ENCODE measurements around the gene PLA2G6.
"Not testable (repeated sequence)": the region's sequence is repeated elsewhere in the genome, so short reads cannot be mapped to it uniquely, and the experiment has no call there.

PLA2G6 gene

DNA sequence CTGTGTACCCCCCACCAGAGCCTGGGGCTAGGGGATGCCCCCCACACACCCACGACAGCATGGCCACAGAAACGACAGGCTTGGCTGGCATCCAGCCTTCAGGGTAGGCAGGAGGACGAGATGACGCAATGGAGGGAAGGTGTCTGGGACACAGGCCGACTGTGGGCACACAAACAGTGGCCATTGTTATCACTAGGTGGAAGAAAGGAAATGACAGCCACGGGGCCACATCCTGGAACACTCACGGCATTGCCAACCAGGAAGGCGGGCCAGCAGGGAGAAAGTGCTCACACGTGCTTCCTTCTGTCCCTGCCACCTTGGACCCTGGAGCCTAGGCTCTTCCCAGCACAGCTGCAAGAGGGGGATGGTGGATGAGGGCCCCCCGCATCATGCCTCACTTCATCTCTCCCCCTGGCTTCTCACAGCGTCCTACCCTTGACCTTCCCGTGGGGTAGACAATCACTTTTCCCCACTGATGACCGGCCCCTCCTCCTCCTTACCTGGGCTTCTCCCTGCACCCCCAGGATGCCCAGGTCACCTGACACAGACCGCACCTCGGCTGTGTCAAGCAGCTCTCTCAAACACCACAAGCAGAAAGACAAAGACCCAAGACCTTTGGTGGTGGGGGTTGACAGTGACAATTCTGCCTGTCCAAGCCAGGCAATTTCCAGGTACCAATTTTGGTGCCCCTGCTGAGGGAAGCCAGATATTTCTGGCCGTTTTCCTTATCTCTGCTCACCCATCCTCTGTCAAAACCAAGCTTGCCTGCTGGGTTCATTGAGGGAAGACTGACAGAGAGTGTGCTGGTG, 8.6 kb downstream of the PLA2G6 start:
- in situ Hi-C loops (cut with MboI; ENCODE audit: low sequenced_read_pairs): no loop called here

DNA sequence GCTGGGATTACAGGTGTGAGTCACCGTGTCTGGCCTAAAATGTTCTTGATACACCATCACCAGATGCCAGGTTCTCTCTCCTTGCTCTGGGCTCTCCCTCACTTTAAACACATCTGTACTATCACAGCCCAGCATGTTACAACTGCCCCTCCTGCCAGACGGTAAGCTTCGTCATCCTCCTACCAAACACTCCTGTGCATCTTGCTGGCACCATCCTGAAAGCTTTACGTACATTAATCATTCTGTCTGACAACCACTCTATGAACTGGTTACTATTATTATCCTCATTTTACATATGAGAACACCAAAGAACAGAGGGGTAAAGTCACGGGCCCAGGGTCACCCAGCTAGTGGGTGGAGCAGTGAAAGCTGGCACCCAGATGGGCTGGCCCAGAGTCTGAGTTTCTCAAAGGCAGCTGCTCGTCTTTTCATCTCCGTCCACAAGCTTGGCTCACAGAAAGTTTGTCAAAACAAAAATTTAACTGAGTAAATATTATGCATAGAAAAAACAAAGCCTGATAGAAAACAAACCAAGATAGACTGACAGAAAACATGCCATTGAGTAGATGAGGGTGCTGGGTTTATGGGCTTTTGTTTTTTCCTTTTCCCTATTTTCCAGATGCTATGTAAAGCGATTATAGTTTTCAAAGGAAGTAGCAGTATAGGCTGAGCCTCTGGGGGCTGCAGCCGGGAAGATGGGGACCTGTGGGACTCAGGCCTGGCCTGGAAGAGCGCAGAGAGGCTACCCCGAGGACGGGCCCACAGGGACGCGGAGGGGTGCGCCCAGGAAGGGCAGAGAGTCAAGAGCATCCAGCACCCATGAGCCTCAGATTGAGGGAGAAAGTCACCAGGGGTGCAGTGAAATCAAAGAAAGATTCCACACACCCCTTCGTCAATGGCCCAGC, 9.5 kb downstream of the PLA2G6 start:
- in situ Hi-C loops (cut with MboI; ENCODE audit: low sequenced_read_pairs): no loop called here

DNA sequence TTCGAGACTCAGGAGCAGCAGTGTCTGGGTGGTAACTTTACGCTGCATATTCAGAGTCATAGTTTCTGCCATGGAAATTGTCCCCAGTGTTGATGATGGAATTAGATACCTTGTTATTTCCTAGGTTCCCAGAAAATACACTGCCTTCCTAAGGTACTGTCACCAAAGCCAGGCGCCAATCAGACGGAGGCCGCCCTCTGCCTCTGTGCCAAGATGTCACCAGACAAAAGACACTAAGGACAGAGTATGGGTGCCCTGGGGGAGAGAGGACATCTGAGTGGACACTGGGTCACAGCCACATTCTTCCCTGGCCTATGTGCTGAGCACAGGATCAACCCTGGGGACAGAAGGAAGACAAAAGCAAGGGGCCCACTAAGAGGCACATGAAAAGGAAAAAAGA, 11.2 kb downstream of the PLA2G6 start:
- in situ Hi-C loops (cut with MboI; ENCODE audit: low sequenced_read_pairs): no loop called here

DNA sequence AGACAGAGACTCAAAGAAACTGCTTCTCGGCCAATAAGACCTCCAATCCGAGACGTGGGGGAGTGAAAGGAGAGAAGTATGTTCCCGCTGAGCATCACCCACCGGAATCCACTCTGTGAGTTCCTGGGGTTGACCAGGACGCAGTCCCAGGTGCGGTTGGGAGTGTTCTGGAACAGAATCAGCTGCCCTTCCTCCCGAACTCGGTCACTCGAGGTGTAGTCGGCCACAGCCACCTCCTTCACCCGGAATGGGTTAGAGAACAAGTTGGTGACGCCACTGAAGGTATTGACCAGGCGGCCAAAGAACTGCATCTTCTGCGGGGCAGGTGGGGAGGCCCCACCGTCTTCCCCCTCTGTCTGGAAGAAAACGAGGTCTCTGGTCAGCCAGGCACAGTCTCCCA, 12.5 kb downstream of the PLA2G6 start:
- in situ Hi-C loops (cut with MboI; ENCODE audit: low sequenced_read_pairs): no loop called here

DNA sequence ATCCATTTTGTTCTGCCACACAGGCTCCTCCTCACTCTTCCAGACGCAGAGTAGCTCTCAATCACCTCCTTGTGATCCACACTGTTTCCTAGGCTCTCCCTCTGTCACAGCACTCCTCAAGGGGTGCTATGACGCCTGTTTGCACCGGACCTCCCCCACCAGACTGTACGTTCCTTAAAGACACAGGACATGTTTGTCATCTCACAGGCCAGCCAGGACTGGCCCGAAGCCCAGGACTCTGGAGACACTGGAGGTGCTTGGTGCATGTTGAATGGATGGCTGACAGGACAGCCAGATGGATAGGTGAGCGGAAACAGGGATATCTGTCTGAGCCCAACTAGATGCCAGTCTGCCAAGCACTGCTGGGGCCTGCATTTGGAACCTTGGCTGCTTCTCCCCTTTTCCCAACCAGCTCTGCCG, 13.6 kb downstream of the PLA2G6 start:
- in situ Hi-C loops (cut with MboI; ENCODE audit: low sequenced_read_pairs): no loop called here

DNA sequence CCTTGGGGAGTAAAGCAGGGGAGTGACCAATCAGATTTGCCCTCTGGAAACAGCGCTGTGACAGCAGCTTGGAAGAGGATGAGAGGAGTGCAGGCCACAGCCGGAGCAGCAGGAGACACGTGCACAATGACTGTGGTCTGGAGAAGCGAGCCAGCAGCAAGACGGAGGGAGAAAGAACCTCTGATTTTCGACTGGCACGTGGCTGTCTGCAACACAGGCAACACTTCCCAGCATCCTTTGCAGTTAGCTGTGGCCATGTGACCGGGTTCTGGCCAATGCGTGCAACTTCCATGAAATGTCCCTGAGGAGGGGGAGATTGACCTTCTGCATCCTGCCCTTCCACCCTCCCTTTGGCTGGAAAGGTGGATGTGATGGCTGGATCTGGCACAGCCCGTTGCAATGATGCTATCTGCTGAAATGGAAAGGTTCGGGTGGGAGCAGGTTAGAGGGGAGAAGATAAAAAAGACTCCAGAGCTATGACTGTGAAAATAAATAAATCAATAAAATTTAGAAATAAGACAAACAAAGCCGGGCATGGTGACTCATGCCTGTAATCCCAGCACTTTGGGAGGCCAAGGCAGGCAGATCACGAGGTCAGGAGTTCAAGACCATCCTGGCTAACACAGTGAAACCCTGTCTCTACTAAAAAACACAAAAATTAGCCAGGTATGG, 15.6 kb downstream of the PLA2G6 start:
- in situ Hi-C loops (cut with MboI; ENCODE audit: low sequenced_read_pairs): no loop called here

DNA sequence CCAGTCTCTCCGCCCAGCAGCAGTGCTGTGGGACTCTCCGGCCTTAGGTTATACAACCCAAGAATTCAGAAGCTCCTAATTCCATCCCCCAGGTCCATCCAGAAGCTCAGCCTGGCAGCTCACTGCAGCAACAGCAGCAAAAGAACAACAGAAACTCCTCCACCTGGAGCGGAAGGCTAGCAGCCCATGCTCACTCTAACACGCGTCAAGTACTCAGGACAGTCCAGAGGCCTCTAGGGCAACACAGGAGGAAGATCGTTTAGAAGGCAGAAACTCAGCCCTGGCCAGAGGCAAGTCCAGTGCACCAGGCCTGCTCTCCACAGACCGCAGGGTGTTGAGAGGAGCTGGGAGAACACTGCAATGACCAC, 17.1 kb downstream of the PLA2G6 start:
- in situ Hi-C loops (cut with MboI; ENCODE audit: low sequenced_read_pairs): no loop called here

DNA sequence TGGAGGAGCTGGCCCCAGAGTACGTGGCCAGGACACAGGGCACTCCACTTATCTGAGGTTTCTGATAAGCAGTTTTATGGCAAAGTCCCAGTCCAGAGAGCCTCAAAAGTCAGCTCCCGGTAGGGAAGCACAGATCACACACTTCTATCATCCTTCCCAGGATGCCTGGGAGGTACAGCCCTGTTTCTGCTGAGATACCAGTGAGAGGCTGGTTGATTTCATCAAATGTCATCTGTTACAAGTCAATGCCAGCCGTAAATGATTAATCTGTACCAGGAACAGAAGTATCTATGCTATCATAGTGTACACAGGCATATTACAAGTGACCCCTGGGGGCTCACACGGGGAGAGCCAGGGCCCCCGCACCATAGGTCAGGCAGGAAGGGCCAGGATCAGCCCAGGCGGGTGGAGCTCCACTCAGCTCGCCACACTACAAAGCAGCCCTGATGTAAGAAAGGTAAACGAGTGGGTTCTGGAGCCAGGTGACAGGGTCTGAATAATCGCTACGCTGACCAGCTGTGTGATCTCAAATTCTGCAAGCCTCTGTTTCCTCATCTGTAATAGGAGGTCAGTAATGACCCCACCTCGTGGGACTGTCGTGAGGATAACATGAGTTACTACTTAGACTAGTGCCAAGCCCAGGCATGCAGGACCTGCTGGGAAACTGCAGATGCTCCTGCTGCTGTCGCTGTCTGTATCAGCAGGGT, 17.6 kb downstream of the PLA2G6 start:
- in situ Hi-C loops (cut with MboI; ENCODE audit: low sequenced_read_pairs): no loop called here

DNA sequence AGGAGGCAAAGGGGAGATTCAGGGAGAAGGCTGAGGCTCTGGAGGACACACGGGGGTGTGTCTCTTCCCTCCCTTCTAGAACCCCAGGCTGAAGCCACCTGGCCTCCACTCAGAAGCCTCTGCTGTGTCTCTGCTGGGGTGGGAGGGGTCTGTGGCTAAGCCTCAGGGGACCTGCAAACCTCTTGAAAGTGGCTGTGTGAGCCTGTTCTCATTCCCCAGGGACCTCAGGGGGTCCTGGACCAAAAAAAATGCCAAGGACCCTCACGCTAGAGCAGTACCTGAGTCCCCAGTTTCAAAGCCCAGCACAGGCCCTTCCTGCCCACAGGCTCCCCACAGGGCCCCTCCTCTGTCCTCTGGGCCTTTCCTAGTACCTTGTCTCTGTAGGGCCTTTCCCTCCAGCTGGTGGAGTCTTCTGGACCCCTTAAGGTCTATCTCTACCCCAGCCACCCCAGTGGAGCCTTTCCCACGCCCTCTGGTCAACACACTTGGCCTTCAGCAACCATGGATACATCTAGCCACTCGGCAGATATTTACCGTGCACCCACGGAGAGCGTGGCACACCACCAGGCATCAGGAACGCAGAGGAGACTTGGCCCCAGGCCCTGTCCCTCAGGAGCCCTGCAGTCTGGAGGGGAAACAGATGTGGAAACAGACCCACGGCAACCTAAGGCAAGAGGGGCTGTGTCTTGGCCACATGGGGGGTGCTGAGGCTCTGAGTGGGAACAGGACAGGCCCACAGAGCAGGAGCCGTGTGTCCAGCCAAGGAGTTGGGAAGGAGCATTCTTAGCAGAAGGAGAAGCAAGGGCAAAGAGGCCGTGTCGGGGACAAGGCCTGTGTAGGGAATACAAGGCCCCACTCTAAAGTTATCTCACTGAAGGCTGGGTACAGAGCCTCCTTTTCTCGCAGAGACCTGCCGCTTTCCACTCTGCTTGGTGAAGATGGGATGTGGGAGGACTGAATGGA, 18.5 kb downstream of the PLA2G6 start:
- in situ Hi-C loops (cut with MboI; ENCODE audit: low sequenced_read_pairs): no loop called here

DNA sequence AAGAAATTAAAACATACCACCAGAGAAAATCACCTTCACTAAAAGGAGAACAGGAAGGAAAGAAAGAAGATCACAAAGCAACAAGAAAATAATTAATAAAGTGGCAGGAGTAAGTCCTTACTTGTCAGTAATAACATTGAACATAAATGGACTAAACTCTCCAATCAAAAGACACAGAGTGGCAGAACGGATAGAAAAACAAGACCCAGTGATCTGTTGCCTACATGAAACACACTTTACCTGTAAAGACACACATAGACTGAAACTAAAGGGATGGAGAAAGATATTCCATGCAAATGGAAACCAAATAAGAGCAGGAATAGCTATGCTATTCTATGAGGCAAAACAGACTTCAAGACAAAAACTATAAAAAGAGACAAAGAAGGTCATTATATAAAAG, 25.9 kb downstream of the PLA2G6 start:
- in situ Hi-C loops (cut with MboI; ENCODE audit: low sequenced_read_pairs): no loop called here

DNA sequence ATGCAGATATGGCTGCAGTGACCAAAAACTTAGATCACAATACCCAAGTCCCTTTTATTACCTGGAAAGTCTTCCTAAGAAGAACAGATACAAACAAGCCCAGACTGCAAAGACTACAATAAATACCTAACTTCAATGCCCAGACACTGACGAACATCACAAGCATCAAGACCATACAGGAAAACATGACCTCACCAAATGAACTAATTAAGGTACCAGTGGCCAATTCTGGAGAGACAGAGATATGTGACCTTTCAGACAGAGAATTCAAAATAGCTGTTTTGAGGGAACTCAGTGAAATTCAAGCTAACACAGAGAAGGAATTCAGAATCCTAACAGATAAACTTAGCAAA, 27.1 kb downstream of the PLA2G6 start:
- in situ Hi-C loops (cut with MboI; ENCODE audit: low sequenced_read_pairs): not testable (repeated sequence)

DNA sequence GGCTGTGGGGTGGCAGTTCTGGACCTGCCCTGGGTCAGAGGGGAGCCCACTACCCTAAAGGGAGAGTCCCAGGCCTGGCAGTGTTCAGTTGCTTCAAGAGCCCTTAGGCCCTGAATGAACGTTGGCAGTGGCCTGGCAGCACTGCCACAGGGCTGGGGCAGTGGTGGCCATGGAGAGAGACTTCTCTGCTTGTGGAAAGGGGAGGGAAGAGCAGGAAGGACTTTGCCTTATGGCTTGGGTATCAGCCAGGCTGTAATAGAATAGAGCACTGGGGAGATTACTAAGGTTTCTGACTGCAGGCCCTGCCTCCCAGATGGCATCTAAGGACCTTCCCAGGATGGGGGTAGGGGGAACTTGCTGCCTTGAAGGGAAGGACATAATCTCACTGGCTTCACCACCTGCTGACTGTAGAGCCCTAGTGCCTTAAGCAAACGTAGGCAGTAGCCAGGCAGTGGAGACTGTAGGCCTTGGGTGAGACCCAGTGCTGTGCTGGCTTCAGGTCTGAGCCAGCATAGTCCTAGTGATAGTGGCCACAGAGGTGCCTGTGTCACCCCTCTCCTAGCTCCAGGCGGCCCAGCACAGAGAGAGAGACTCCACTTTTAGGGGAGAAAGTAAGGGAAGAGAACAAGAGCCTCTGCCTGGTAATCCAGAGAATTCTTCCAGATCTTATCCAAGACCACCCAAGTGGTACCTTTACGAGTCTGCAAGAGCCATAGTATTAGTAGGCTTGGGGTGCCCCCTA, 27.6 kb downstream of the PLA2G6 start:
- in situ Hi-C loops (cut with MboI; ENCODE audit: low sequenced_read_pairs): no loop called here

DNA sequence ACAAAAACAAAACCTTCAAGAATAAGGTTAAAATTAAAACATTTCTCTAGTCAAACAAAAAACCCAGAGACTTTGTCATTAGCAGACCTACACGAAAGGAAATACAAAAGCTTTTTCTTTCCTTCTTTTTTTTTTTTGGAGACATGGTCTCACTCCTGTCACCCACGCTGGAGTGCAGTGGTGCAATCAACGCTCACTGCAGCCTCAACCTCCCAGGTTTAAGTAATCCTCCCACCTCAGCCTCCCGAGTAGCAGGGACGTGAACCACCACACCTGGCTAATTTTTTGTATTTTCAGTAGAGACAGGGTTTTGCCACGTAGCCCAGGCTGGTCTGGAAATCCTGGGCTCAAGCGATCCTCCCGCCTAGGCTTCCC, 30.5 kb downstream of the PLA2G6 start:
- in situ Hi-C loops (cut with MboI; ENCODE audit: low sequenced_read_pairs): no loop called here

DNA sequence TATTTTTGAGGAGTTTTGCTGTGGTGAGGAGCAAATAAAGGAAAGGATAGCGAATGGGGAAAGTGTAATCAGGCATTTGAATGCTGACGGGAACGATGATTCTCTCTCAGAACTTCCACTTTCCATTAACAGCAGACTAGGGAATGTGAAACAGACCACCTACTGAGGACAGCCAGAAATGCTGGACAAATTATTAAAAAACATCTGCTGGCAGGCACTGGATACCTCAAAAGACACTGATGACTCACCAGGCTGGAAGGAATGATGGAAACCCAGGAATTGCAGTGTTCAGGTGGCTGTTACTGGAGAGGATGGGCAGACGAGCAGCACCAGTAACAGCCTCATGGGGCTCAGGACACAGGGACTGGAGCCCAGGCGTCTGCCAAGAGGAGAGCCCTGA, 33.4 kb downstream of the PLA2G6 start:
- in situ Hi-C loops (cut with MboI; ENCODE audit: low sequenced_read_pairs): no loop called here

DNA sequence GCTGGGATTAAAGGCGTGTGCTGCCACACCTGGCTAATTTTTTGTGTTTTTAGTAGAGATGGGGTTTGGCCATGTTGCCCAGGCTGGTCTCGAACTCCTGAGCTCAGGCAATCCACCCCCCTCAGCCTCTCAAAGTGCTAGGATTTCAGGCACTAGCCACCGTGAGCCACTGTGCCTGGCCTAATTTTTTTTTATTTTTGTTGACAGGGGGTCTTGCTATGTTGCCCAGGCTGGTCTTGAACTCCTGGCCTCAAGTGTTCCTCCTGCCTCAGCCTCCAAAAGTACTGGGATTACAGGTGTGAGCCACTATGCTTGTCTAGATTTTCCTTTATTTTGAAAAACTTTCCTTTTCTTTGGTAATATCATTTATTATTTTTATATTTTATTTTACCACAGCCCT, 35.5 kb downstream of the PLA2G6 start:
- in situ Hi-C loops (cut with MboI; ENCODE audit: low sequenced_read_pairs): not testable (repeated sequence)

DNA sequence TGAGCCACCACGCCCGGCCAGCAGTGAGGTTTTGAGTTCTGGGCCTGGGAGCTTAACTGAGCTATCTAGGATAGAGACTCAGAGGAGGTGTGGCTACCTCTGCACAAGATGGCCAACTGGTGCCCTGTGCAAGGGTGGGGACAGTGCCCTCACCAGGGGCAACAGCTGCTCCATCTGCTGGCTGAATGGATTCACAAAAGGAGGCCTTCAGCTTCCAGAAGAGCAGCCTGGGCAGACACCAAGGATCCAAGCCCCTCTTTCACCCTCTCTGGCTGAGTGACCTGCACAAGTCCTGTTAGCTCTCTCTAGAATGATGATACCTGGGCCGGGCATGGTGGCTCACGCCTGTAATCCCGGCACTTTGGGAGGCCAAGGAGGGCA, 37.6 kb downstream of the PLA2G6 start:
- in situ Hi-C loops (cut with MboI; ENCODE audit: low sequenced_read_pairs): no loop called here

DNA sequence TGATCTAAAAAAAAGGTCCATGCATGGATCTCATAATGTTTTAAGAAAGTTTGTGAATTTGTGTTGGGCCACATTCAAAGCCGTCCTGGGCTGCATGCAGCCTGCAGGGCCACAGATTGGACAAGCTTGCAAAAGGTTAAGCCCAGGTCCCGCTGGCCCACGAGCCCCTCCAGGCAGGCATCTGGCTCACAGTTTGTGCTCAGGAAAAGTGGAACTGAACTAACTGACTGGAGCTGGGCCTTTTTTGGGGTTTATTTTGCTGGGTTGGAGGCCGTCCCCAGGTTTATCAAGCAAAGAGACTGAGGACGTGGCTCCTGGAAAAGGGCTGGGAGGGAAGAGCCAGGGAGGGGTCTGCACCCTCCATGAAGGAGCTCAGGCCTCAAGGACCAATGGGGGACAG, 39.0 kb downstream of the PLA2G6 start:
- in situ Hi-C loops (cut with MboI; ENCODE audit: low sequenced_read_pairs): no loop called here

DNA sequence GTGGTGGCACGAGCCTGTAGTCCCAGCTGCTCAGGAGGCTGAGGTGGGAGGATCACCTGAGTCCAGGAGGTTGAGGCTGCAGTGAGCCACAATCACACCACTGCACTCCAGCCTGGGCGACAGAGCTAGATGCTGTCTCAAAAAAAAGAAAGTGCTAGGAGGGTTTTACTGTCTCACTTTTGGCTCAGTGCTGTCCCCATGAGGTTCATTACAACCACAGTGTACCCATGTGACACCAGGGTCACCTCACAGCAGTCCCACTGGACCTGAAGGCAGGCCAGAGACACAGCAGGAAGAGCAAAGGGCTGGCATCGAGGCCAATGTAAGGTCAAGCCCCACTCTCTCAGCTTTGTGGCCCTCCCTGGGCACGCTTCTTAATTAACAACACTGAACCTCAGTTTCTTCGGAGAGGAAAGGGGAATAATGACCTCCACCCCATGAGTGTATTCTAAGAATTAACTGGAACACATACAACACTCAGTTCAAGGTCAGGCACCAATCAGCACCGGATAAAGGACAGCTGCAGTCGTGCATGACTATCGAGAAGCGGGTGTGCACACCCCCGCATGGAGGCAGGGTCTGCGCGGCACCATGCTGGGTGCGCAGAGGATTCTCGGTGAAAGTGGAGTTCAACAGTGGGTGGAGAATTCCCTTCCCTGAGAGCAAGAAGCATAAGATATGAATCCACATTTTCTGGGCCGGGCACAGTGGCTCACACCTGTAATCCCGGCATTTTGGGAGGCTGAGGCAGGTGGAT, 40.2 kb downstream of the PLA2G6 start:
- in situ Hi-C loops (cut with MboI; ENCODE audit: low sequenced_read_pairs): no loop called here

DNA sequence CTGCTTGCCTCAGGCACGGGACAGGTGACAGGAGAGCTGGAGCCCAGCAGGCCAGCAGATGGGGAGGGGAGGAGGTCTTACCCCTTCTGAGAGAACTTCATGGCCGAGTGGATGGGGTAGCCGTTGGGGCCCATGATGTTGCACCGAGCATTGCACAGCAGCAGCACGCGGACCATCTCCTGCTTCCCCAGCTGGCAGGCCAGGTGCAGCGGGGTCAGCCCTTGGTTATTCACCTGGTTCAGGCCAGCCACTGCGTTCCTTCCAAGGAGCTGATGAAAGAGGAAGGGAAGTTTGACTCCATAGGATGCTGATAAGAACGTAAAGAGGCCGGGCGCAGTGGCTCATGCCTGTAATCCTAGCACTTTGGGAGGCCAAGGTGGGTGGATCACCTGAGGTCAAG, 41.7 kb downstream of the PLA2G6 start:
- in situ Hi-C loops (cut with MboI; ENCODE audit: low sequenced_read_pairs): no loop called here
